GM13977 (cell line): ENCODE data around the gene CERS4.
"Not testable (repeated sequence)": the region's sequence is repeated elsewhere in the genome, so short reads cannot be mapped to it uniquely, and the experiment has no call there.

ENCODE experiments used
- DNase-seq: peaks from one replicate; pipeline ENCODE4 v3.0.0; 2012; ENCODE audit warnings: low spot score
- CTCF ChIP-seq: IDR thresholded peaks from 2 replicates; pipeline ENCODE4 v1.5.1; 2012; ENCODE audit warnings: mild to moderate bottlenecking, control low read depth; ENCODE audit not compliant: insufficient read depth; ENCODE audit errors: extremely low read depth, missing control alignments
- in situ Hi-C: fragments of 300-500 bp; cut with MboI; formaldehyde crosslinking; loops from one replicate; pipeline ENCODE4 v1.12.0; 2022; ENCODE audit warnings: low sequenced_read_pairs, low pct_unique_long_range_greater_than_20kb, mixed read lengths, inconsistent platforms; ENCODE audit not compliant: unreplicated experiment

CERS4 gene

GRCh38 chr19:8220481-8220880, 11.3 kb downstream of the CERS4 start:
- DNase-seq = no peak
- in situ Hi-C loops = no loop called here
- TF ChIP-seq CTCF = no peak

GRCh38 chr19:8221161-8221560, 12.0 kb downstream of the CERS4 start:
- DNase-seq = no peak
- no peak for TF ChIP-seq CTCF
- in situ Hi-C loops = no loop called here

- DNase-seq, in situ Hi-C loops: not testable (repeated sequence)
Measured at GRCh38 chr19:8223442-8223841, 14.3 kb downstream of the CERS4 start.

GRCh38 chr19:8224394-8225145, 15.4 kb downstream of the CERS4 start:
- in situ Hi-C loops = no loop called here
- DNase-seq = no peak
- no peak for TF ChIP-seq CTCF

- in situ Hi-C loops = no loop called here
- no peak for DNase-seq
- no peak for TF ChIP-seq CTCF
Measured at GRCh38 chr19:8231073-8231604, 22.0 kb downstream of the CERS4 start.

GRCh38 chr19:8233370-8233769, 24.2 kb downstream of the CERS4 start:
- TF ChIP-seq CTCF = no peak
- no peak for DNase-seq
- in situ Hi-C loops = no loop called here

- in situ Hi-C loops = no loop called here
- no peak for TF ChIP-seq CTCF
- no peak for DNase-seq
Measured at GRCh38 chr19:8237026-8237425, 27.9 kb downstream of the CERS4 start.
